Cardiac fibroblast (primary cell): Measurements from ENCODE around the gene ASAP2.

Experiments
- DNase-seq, 2 donors: peaks; one replicate each; pipeline versions ENCODE4 v3.0.0 to v3.0.0-alpha.2; 2010; ENCODE audit warnings: low read depth in 2 of 2
- H3K4me3 ChIP-seq, 2 donors: replicated peaks in 1 of 2; 1 replicate in 1 of 2; 2 replicates in 1 of 2; pipeline ENCODE4 v1.5.1; 2011; ENCODE audit warnings: low read depth in 2 of 2, low read length in 2 of 2, mild to moderate bottlenecking in 2 of 2, moderate library complexity in 1 of 2
- TF ChIP-seq, protein P1 (sequence below): IDR thresholded peaks from one replicate; pipeline ENCODE4 v1.5.1; 2011; ENCODE audit warnings: low read depth, mild to moderate bottlenecking, low read length, inconsistent platforms

ASAP2 gene

DNA sequence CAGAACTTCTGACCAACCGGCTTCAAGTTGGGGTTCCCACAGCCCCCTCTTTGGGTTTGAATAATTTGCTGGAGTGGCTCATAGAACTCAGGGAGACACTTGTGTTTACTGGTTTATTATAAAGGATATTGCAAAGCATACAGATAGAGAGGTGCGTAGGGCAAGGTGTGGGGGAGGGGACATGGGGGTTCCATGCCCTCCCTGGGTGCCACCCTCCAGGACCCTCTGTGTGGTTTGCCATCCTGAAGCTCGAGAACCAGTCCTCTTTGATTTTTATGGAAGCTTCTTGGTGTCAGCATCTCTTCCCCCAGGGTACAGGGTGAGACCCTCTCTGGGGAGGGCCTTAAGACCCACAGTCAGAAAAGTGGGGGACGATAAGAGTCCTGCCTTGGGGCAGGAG, 177.9 kb downstream of the ASAP2 start:
- H3K4me3 ChIP-seq, result no peak overlapping the region
- TF ChIP-seq, protein P1, sequence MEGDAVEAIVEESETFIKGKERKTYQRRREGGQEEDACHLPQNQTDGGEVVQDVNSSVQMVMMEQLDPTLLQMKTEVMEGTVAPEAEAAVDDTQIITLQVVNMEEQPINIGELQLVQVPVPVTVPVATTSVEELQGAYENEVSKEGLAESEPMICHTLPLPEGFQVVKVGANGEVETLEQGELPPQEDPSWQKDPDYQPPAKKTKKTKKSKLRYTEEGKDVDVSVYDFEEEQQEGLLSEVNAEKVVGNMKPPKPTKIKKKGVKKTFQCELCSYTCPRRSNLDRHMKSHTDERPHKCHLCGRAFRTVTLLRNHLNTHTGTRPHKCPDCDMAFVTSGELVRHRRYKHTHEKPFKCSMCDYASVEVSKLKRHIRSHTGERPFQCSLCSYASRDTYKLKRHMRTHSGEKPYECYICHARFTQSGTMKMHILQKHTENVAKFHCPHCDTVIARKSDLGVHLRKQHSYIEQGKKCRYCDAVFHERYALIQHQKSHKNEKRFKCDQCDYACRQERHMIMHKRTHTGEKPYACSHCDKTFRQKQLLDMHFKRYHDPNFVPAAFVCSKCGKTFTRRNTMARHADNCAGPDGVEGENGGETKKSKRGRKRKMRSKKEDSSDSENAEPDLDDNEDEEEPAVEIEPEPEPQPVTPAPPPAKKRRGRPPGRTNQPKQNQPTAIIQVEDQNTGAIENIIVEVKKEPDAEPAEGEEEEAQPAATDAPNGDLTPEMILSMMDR, result no peak
- no peak for DNase-seq

GRCh38 chr2:9385841-9386240, 179.2 kb downstream of the ASAP2 start:
- no peak for DNase-seq
- TF ChIP-seq, protein P1, result no peak
- H3K4me3 ChIP-seq, result no peak overlapping the region

DNA sequence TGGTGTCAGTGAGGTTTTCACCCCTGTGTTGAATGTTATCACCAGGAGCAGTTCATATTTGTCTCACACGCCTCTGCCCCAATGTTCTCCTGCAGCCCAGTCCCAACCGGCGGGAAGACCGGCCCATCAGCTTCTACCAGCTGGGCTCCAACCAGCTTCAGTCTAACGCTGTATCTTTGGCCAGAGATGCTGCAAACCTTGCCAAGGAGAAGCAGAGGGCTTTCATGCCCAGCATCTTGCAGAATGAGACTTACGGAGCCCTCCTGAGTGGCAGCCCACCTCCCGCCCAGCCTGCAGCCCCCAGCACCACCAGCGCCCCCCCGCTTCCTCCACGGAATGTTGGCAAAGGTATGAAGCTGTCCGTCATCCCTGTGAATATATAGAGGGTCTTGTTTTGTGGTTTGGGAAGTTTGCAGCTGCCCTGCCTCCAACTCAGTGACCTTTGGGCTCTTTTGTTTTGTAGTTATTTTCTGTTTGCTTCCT, 181.6 kb downstream of the ASAP2 start:
- DNase-seq, result no peak
- TF ChIP-seq, protein P1, result no peak
- no peak overlapping the region for H3K4me3 ChIP-seq

DNA sequence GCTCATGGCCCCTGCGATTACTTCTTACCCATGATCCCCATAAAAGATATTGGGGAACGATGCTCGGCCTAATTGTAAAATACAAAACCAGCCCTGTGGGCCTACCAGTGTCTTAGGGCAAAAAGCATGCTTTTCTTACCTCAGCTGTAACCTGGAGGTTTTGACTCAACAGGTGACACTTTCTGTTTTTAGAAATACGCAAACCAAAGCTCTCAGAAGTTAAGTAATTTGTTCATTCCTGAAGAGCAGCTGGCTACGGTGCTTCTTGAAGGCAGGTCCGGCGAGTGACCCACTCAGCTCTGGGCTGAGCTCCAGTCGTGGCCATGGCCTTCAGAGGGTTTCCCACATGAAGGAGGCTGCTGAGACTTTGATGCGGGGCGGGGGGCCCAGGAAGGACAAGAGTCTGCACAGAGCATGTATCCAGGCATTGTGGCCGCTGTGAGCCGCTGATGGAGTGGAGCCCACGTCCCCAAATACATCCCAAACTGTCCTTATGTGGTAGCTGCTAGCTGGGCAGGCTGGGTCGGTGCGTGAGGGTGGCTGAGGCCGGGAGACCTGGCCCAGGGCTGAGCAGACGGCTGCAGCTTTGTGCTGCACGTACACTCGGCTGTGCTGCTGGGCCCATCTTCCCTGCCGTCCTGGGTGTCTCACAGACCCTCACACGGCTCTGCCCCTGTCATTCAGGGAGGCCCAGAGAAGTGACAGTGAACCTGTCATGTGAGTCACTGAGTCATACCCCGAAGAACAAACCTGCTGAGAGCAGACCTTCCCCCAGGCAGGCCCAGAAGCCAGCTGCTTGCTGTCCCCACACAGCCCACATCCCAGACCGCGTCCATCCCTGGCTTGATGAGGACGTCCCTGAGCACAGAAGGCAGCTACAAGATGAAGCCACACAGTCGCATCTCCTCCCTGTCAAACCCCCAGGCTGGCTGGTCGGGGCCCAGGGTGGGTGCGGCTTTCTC, 182.6 kb downstream of the ASAP2 start:
- DNase-seq, result no peak
- H3K4me3 ChIP-seq, result no peak overlapping the region
- TF ChIP-seq, protein P1, result no peak

- TF ChIP-seq, protein P1, result no peak
Observed at GRCh38 chr2:9390151-9390850, 183.7 kb downstream of the ASAP2 start.

DNA sequence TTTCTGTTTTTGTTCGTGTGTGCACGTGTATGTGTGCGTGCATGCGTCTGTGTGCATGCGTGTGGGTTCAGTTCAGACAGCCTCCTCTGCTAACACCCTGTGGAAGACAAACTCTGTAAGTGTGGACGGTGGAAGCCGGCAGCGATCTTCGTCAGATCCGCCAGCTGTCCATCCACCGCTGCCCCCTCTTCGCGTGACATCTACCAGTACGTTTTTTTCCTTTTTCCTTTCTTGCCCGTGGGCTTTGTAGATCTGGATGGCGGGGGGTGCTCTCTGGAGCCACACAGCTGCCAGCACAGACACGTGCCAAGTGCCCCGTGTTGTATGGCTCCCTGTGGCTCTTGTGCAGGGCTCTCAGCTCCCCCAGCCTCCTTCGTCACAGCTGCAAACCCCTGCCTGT, 184.4 kb downstream of the ASAP2 start:
- no peak for DNase-seq
- TF ChIP-seq, protein P1, result no peak

More at GRCh38 chr2:9390151-9390850, 183.7 kb downstream of the ASAP2 start:
- H3K4me3 ChIP-seq, result no peak overlapping the region
- no peak for DNase-seq

More for the DNA sequence above, 184.4 kb downstream of the ASAP2 start:
- H3K4me3 ChIP-seq, result no peak overlapping the region
